Lung (tissue), 12 donors: ENCODE data around the gene ZDHHC22. TPM values are rescaled to one million over a fixed set of nuclear protein-coding genes. Genes with fewer than 3 reads are reported as not detected.

Experiments
- ATAC-seq: fragments of 200-7000 bp; cut with Tn5 transposase; one replicate; pipeline ENCODE4 v1.9.1; 2020; ENCODE audit warnings: moderate number of reproducible peaks; ENCODE audit not compliant: insufficient read depth, low FRiP score
- DNase-seq, 3 donors: peaks; one replicate each; pipeline ENCODE4 v3.0.0-alpha.2; 2013 to 2017
- H3K27ac ChIP-seq, 2 donors: one replicate each; pipeline ENCODE4 v1.5.1; 2013; ENCODE audit warnings: mild to moderate bottlenecking in 2 of 2, moderate library complexity in 2 of 2, control low read depth in 1 of 2, inconsistent platforms in 1 of 2, low read depth in 1 of 2, low read length in 1 of 2
- H3K27me3 ChIP-seq, 3 donors: one replicate each; pipeline ENCODE4 v1.5.1; 2013; ENCODE audit warnings: low read length in 2 of 3; ENCODE audit not compliant: control insufficient read depth in 3 of 3, insufficient read depth in 3 of 3
- H3K36me3 ChIP-seq, 4 donors: one replicate each; pipeline ENCODE4 v1.5.1; 2013; ENCODE audit warnings: low read length in 4 of 4, mild to moderate bottlenecking in 1 of 4, moderate library complexity in 1 of 4; ENCODE audit not compliant: control insufficient read depth in 4 of 4, insufficient read depth in 4 of 4
- H3K4me1 ChIP-seq, 5 donors: one replicate each; pipeline ENCODE4 v1.5.1; 2013; ENCODE audit warnings: low read length in 5 of 5, mild to moderate bottlenecking in 2 of 5, moderate library complexity in 1 of 5; ENCODE audit not compliant: control insufficient read depth in 5 of 5, insufficient read depth in 5 of 5
- H3K4me3 ChIP-seq: one replicate; pipeline ENCODE4 v1.5.1; 2013; ENCODE audit warnings: mild to moderate bottlenecking, control low read depth, moderate library complexity
- H3K9ac ChIP-seq, 2 donors: one replicate each; pipeline ENCODE4 v1.5.1; 2013; ENCODE audit warnings: low read length in 2 of 2, control low read depth in 1 of 2; ENCODE audit not compliant: insufficient read depth in 1 of 2
- H3K9me3 ChIP-seq, 4 donors: one replicate each; pipeline ENCODE4 v1.5.1; 2013; ENCODE audit warnings: low read length in 3 of 4, mild to moderate bottlenecking in 1 of 4, moderate library complexity in 1 of 4; ENCODE audit not compliant: control insufficient read depth in 4 of 4, insufficient read depth in 3 of 4
- WGBS, 2 donors: extraction: QIAGEN DNeasy Blood & Tissue Kit; methylation state at CpG; one replicate each; pipeline ENCODE4 v1.1.7; 2013; 5-methylcytosine and 5-hydroxymethylcytosine counted together
- polyA plus RNA-seq, 2 donors: library from polyadenylated mRNA; stranded (reverse); fragments of 200-250 nt; gene quantifications; one replicate each; pipeline ENCODE4 v1.2.1, GENCODE V29; 2013
- total RNA-seq, 2 donors: library from RNA; depleted of rRNA in 1 of 2; stranded (reverse); fragments of >200 nt in 1 of 2; gene quantifications; one replicate each; pipeline ENCODE4 v1.2.1, GENCODE V29; 2014 to 2021
- TF ChIP-seq, protein P1 (sequence below): IDR thresholded peaks from 2 replicates; pipeline ENCODE4 v1.5.1; 2012; ENCODE audit warnings: mild to moderate bottlenecking; ENCODE audit errors: control extremely low read depth, extremely low read depth
- donor health status: control.
- donor health status: control.
- donor health status: Bipolar disorder and iron deficiency.
- donor health status: healthy.
- donor health status: DM: yes; HTN: yes; CAD: no.

Gene ZDHHC22
- total and polyA plus RNA-seq, 4 donors = 0.02 TPM; not detected in 3

DNA sequence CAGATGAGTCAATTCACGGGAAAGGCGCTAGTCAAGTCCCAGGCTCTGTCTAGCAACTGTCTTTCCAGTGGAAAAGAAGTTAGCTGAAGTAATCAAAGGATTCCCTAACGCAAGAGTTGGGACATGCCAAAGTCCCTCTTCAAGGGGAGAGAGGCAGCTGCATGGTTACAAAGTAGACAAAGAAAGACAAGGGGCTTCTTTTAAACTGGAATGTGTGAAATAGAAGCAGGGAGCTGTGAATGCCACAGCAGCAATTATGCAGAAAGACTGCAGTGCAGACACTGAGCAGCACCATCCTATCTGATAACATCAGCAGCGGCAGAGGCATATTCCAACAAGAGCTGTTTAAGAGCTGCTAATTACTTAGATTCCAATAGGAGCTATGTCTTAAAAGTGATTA lies 56.1 kb downstream of the ZDHHC22 start:
- ATAC-seq (no peak), DNase-seq (no peak)
- peak overlapping the region in 1 of 2 donors; percentile 28 for H3K9ac ChIP-seq
- TF ChIP-seq, protein P1, sequence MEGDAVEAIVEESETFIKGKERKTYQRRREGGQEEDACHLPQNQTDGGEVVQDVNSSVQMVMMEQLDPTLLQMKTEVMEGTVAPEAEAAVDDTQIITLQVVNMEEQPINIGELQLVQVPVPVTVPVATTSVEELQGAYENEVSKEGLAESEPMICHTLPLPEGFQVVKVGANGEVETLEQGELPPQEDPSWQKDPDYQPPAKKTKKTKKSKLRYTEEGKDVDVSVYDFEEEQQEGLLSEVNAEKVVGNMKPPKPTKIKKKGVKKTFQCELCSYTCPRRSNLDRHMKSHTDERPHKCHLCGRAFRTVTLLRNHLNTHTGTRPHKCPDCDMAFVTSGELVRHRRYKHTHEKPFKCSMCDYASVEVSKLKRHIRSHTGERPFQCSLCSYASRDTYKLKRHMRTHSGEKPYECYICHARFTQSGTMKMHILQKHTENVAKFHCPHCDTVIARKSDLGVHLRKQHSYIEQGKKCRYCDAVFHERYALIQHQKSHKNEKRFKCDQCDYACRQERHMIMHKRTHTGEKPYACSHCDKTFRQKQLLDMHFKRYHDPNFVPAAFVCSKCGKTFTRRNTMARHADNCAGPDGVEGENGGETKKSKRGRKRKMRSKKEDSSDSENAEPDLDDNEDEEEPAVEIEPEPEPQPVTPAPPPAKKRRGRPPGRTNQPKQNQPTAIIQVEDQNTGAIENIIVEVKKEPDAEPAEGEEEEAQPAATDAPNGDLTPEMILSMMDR = no peak
- no peaks in the 10 kb centered on the region for H3K9me3 ChIP-seq
- 77 to 84% methylated on average over 4 of the region's 4 CpGs for WGBS, 2 donors
- H3K27me3 ChIP-seq = no peaks in the 10 kb centered on the region
- H3K4me1 ChIP-seq = peaks cover 0 to 12% (median 0%) of the 10 kb centered on the region in 5 donors
- H3K4me3 ChIP-seq = no peak overlapping the region
- H3K27ac ChIP-seq = peak overlapping the region in 1 of 2 donors; percentile 45
- H3K36me3 ChIP-seq = no peaks in the 10 kb centered on the region

DNA sequence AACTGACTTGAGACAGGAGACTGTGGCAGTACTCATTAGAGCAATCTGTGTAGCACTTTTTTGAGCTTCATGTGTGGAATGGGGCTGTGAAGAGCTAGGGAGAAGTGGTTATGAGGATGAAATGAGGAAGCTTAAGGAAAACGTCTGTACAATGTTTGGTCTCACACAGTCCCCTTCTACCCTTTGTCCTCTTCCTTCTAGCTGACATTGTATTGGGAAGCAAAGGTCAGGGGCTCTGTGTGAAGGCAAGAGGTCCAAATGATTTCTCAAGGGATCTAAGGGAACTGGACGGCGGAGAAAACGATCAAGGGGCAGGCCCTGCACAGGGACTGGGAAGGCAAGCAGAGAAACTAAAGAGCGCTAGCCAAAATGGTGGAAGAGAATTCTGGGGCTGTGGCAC lies 56.6 kb downstream of the ZDHHC22 start:
- Histone ChIP-seq H3K9ac (no peak overlapping the region), H3K4me3 (no peak overlapping the region), H3K27me3 (no peaks in the 10 kb centered on the region), H3K27ac (peak overlapping the region in 1 of 2 donors; percentile 45), H3K4me1 (peaks cover 0 to 12% (median 0%) of the 10 kb centered on the region in 5 donors), H3K36me3 (no peaks in the 10 kb centered on the region), H3K9me3 (no peaks in the 10 kb centered on the region)
- WGBS, 2 donors = 69 to 75% methylated on average over 5 of the region's 5 CpGs
- TF ChIP-seq, protein P1 = no peak
- no peak for DNase-seq
- no peak for ATAC-seq

DNA sequence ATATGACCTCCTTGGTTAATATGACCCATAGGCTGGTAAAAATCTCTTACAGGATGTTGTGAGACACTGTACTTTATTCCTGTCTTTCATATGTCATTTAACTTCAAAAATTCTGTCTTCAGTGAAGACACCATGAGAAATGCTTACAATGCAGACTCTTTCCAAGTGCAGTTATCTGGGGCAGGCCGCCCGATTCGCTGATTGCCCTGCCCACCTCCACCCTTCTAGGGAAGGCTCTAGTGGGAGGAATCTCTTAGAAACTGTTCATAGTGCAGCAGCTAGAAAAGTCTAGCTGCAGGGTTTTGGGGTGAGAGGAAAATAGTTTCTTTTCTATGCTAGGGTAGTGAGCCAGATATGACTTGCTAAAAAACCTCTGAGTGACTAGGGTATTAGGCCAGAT lies 58.5 kb downstream of the ZDHHC22 start:
- ATAC-seq = no peak
- H3K36me3 ChIP-seq = no peaks in the 10 kb centered on the region
- WGBS, 2 donors = 75 to 90% methylated on average over 3 of the region's 3 CpGs

More for the DNA sequence above, 58.5 kb downstream of the ZDHHC22 start:
- Histone ChIP-seq H3K4me1 (peaks cover 0 to 8% (median 2%) of the 10 kb centered on the region in 5 donors), H3K27me3 (no peaks in the 10 kb centered on the region), H3K9me3 (no peaks in the 10 kb centered on the region), H3K4me3 (no peak overlapping the region), H3K9ac (no peak overlapping the region), H3K27ac (no peak overlapping the region)
- TF ChIP-seq, protein P1 = no peak
- no peak for DNase-seq
